Natural killer cell (primary cell): ENCODE measurements around the gene TBC1D4. TPM values are rescaled to one million over a fixed set of nuclear protein-coding genes. Genes with fewer than 3 reads are reported as not detected.

Experiments used
- ATAC-seq, 3 donors: fragments of 150-1000 bp in 2 of 3; fragments of 200-7000 bp in 1 of 3; cut with Tn5 transposase; 1 replicate in 1 of 3; 2 replicates in 2 of 3; pipeline ENCODE4 v1.10.0; 2021; ENCODE audit warnings: mild to moderate bottlenecking in 2 of 3, moderate library complexity in 2 of 3
- DNase-seq, 2 donors: peaks; one replicate each; pipeline versions ENCODE4 v3.0.0 to v3.0.0-alpha.2; 2013 to 2021; ENCODE audit warnings: mixed read lengths in 1 of 2
- H3K27ac ChIP-seq: one replicate; pipeline ENCODE4 v1.5.1; 2013; ENCODE audit warnings: mild to moderate bottlenecking, low read length
- H3K27me3 ChIP-seq: one replicate; pipeline ENCODE4 v1.6.1; 2013; ENCODE audit warnings: low read length; ENCODE audit not compliant: control insufficient read depth, insufficient read depth
- H3K36me3 ChIP-seq: one replicate; pipeline ENCODE4 v1.6.1; 2013; ENCODE audit warnings: low read length; ENCODE audit not compliant: control insufficient read depth, insufficient read depth
- H3K4me1 ChIP-seq: one replicate; pipeline ENCODE4 v1.6.1; 2013; ENCODE audit warnings: low read length; ENCODE audit not compliant: control insufficient read depth, insufficient read depth
- H3K4me3 ChIP-seq: one replicate; pipeline ENCODE4 v1.5.1; 2013; ENCODE audit warnings: low read length
- H3K9me3 ChIP-seq: one replicate; pipeline ENCODE4 v1.6.1; 2013; ENCODE audit warnings: low read length; ENCODE audit not compliant: control insufficient read depth, insufficient read depth
- H3K27ac Mint-ChIP-seq, 2 donors: one replicate each; pipeline ENCODE4 v1.8.0; 2022; ENCODE audit warnings: mild to moderate bottlenecking in 2 of 2, mixed read lengths in 2 of 2, moderate library complexity in 1 of 2
- H3K27me3 Mint-ChIP-seq, 2 donors: one replicate each; pipeline ENCODE4 v1.8.0; 2022; ENCODE audit warnings: low read depth in 2 of 2, mixed read lengths in 2 of 2
- H3K36me3 Mint-ChIP-seq: one replicate; pipeline ENCODE4 v1.8.0; 2022; ENCODE audit warnings: mixed read lengths
- H3K4me1 Mint-ChIP-seq, 2 donors: one replicate each; pipeline ENCODE4 v1.8.0; 2022; ENCODE audit warnings: mixed read lengths in 2 of 2
- H3K4me3 Mint-ChIP-seq: one replicate; pipeline ENCODE4 v1.8.0; 2022; ENCODE audit warnings: mild to moderate bottlenecking, moderate library complexity, mixed read lengths
- H3K9me3 Mint-ChIP-seq, 2 donors: one replicate each; pipeline ENCODE4 v1.8.0; 2022; ENCODE audit warnings: mixed read lengths in 2 of 2
- WGBS: methylation state at CpG from one replicate; pipeline ENCODE4 v1.1.7; 2013; ENCODE audit warnings: missing lambda C conversion rate; ENCODE audit not compliant: insufficient coverage; 5-methylcytosine and 5-hydroxymethylcytosine counted together
- intact Hi-C: fragments of 100-400 bp; cut with micrococcal nuclease; formaldehyde crosslinking; loops from one replicate; pipeline ENCODE4 v1.14.2; 2022
- total RNA-seq, 4 donors: library from RNA; stranded (reverse); fragments of 120-200 nt in 1 of 4; gene quantifications; one replicate each; pipeline versions ENCODE4 v1.2.3 to v1.2.4, GENCODE V29; 2013 to 2022
- TF ChIP-seq, protein P1 (sequence below): fragments of 200-600 bp; IDR thresholded peaks from one replicate; pipeline ENCODE4 v1.8.0; 2022; ENCODE audit warnings: antibody characterized with exemption

TBC1D4 gene
- total RNA-seq, 3 donors from 2014 or later (not counting 1 experiment from before 2014, with no cell fraction given): 0.54 to 5.1 (median 3.7) TPM

DNA sequence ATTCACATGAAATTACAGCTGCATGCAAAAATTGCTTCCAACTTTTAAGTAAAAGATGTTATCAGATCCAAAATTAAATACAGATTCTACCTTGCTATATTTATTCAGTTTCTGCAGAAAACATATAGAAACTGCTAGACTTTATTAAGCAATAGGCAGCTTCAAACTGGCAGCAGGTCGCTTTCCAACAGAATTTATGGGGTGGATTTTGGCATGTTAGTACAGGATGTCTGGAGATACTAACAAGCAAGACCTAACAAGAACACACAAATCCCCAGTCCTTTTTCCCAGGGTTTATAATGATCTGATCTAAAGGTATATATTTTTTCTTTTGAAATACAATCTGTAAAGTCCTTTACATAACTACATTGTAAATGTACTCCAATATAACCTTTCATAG lies 27.5 kb downstream of the TBC1D4 start:
- Mint-ChIP-seq H3K27me3 (peaks cover 0 to 3% of the 10 kb centered on the region in 2 donors), H3K4me1 (no peaks in the 10 kb centered on the region), H3K27ac (no peak overlapping the region), H3K4me3 (no peak overlapping the region), H3K9me3 (no peaks in the 10 kb centered on the region), H3K36me3 (no peaks in the 10 kb centered on the region)
- no peaks in the 10 kb centered on the region for H3K27me3 ChIP-seq
- H3K27ac ChIP-seq: no peak overlapping the region
- H3K4me3 ChIP-seq: no peak overlapping the region
- no peak for ATAC-seq
- intact Hi-C loops: no loop called here
- no peaks in the 10 kb centered on the region for H3K36me3 ChIP-seq
- no peaks in the 10 kb centered on the region for H3K4me1 ChIP-seq
- WGBS: no CpG with 5 or more reads among the region's 1 CpG
- TF ChIP-seq, protein P1, sequence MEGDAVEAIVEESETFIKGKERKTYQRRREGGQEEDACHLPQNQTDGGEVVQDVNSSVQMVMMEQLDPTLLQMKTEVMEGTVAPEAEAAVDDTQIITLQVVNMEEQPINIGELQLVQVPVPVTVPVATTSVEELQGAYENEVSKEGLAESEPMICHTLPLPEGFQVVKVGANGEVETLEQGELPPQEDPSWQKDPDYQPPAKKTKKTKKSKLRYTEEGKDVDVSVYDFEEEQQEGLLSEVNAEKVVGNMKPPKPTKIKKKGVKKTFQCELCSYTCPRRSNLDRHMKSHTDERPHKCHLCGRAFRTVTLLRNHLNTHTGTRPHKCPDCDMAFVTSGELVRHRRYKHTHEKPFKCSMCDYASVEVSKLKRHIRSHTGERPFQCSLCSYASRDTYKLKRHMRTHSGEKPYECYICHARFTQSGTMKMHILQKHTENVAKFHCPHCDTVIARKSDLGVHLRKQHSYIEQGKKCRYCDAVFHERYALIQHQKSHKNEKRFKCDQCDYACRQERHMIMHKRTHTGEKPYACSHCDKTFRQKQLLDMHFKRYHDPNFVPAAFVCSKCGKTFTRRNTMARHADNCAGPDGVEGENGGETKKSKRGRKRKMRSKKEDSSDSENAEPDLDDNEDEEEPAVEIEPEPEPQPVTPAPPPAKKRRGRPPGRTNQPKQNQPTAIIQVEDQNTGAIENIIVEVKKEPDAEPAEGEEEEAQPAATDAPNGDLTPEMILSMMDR: no peak
- no peak for DNase-seq
- no peaks in the 10 kb centered on the region for H3K9me3 ChIP-seq

DNA sequence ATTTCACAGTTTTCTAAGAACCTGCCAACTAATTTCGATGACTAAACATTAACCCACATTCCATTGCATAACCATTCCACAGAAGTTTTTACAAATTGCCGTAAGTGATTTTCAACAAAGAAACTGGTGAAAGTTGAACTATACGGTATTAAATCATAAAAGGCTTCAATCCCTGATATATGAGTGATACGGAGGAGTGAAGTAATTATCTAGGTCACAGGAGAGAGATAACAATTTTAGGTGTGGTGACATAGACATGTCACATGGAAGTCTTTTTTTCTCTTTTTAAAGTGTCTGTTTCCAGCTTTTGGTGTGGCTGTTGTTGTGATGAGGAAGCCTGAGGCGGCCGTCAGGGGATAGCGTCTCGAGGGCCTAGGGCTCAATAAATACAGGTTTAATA lies 29.4 kb downstream of the TBC1D4 start:
- Mint-ChIP-seq H3K36me3 (no peaks in the 10 kb centered on the region), H3K27me3 (peaks cover 0 to 3% of the 10 kb centered on the region in 2 donors), H3K9me3 (no peaks in the 10 kb centered on the region), H3K27ac (no peak overlapping the region), H3K4me1 (no peaks in the 10 kb centered on the region), H3K4me3 (no peak overlapping the region)
- Histone ChIP-seq H3K27ac (no peak overlapping the region), H3K9me3 (no peaks in the 10 kb centered on the region), H3K4me1 (no peaks in the 10 kb centered on the region), H3K36me3 (no peaks in the 10 kb centered on the region), H3K27me3 (no peaks in the 10 kb centered on the region), H3K4me3 (no peak overlapping the region)
- TF ChIP-seq, protein P1: no peak
- intact Hi-C loops: no loop called here
- ATAC-seq: no peak
- 88% methylated on average over 4 of the region's 8 CpGs for WGBS
- DNase-seq: no peak

- Mint-ChIP-seq H3K27ac (no peak overlapping the region), H3K9me3 (no peaks in the 10 kb centered on the region), H3K36me3 (no peaks in the 10 kb centered on the region), H3K4me1 (no peaks in the 10 kb centered on the region), H3K27me3 (peaks cover 0 to 5% of the 10 kb centered on the region in 2 donors), H3K4me3 (no peak overlapping the region)
- H3K4me1 ChIP-seq: no peaks in the 10 kb centered on the region
- H3K27me3 ChIP-seq: no peaks in the 10 kb centered on the region
- no peaks in the 10 kb centered on the region for H3K36me3 ChIP-seq
- WGBS: 89% methylated on average over 3 of the region's 4 CpGs
- H3K4me3 ChIP-seq: no peak overlapping the region
- no peaks in the 10 kb centered on the region for H3K9me3 ChIP-seq
- intact Hi-C loops: no loop called here
- no peak for DNase-seq
- H3K27ac ChIP-seq: no peak overlapping the region
- no peak for ATAC-seq
- TF ChIP-seq, protein P1: no peak
These were observed 34.5 kb downstream of the TBC1D4 start for GRCh38 chr13:75447493-75447892.

DNA sequence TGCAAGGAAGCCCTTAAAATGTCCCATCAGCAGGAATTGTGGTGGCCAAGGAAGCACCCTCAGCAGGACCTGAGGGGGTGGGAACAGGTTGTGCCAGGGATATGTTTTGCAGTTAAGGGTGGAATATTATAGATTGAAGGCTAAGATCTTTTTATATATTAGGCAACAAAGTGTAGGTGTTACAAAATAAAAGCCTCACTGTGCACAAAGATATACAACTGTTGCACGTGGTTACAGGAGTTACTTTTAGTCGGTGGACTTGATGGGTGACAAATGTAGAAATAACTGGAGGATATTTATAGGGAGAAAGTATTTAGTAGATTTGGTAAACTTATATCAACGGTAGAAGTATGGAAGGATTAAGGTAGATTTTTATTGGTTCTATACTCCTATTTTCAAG lies 35.1 kb downstream of the TBC1D4 start:
- Histone ChIP-seq H3K4me3 (no peak overlapping the region), H3K27me3 (no peaks in the 10 kb centered on the region), H3K36me3 (no peaks in the 10 kb centered on the region), H3K4me1 (no peaks in the 10 kb centered on the region), H3K9me3 (no peaks in the 10 kb centered on the region), H3K27ac (no peak overlapping the region)
- H3K4me3 Mint-ChIP-seq: no peak overlapping the region
- ATAC-seq (no peak), DNase-seq (no peak)
- 83% methylated on average over 3 of the region's 3 CpGs for WGBS
- no peaks in the 10 kb centered on the region for H3K36me3 Mint-ChIP-seq
- TF ChIP-seq, protein P1: no peak
- peaks cover 0 to 5% of the 10 kb centered on the region in 2 donors for H3K27me3 Mint-ChIP-seq
- no peaks in the 10 kb centered on the region for H3K9me3 Mint-ChIP-seq
- H3K4me1 Mint-ChIP-seq: no peaks in the 10 kb centered on the region
- intact Hi-C loops: no loop called here
- no peak overlapping the region for H3K27ac Mint-ChIP-seq
